OCI-LY1 (cell line): ENCODE data around the gene SGPP1.

ENCODE experiments used
- H2AFZ ChIP-seq: fragments of 200-600 bp; sonication (generic), shearing (Covaris generic); 2 replicates; pipeline ENCODE4 v1.6.0; 2014; ENCODE audit warnings: antibody characterized with exemption, mild to moderate bottlenecking, low read length
- H3F3A ChIP-seq: fragments of 200-600 bp; sonication (generic), shearing (Covaris generic); 2 replicates; pipeline ENCODE4 v1.6.0; 2014; ENCODE audit warnings: mild to moderate bottlenecking, antibody characterized with exemption, low read length, moderate library complexity; ENCODE audit not compliant: insufficient read depth
- H3K27ac ChIP-seq: fragments of 200-600 bp; sonication (generic); 2 replicates; pipeline ENCODE4 v1.5.1; 2014; ENCODE audit warnings: low read length, mixed run types, mild to moderate bottlenecking, low read depth; ENCODE audit not compliant: poor library complexity, severe bottlenecking
- H3K27me3 ChIP-seq: fragments of 200-600 bp; sonication (generic); 2 replicates; pipeline ENCODE4 v1.6.0; 2014; ENCODE audit warnings: antibody characterized with exemption, mild to moderate bottlenecking, low read length, moderate library complexity; ENCODE audit not compliant: insufficient read depth
- H3K36me3 ChIP-seq: fragments of 200-600 bp; sonication (generic); 2 replicates; pipeline ENCODE4 v1.6.1; 2014; ENCODE audit warnings: mild to moderate bottlenecking, antibody characterized with exemption, low read length, moderate library complexity, mixed read lengths; ENCODE audit not compliant: insufficient read depth
- H3K4me1 ChIP-seq: fragments of 200-600 bp; sonication (generic); 2 replicates; pipeline ENCODE4 v1.5.1; 2014; ENCODE audit warnings: mild to moderate bottlenecking, low read length, moderate library complexity; ENCODE audit not compliant: insufficient read depth, severe bottlenecking
- H3K4me2 ChIP-seq: fragments of 200-600 bp; sonication (generic), shearing (Covaris generic); 2 replicates; pipeline ENCODE4 v1.6.1; 2014; ENCODE audit warnings: low read length
- H3K4me3 ChIP-seq: fragments of 200-600 bp; sonication (generic); 2 replicates; pipeline ENCODE4 v1.5.1; 2014; ENCODE audit warnings: low read length, low read depth, mild to moderate bottlenecking, mixed read lengths; ENCODE audit not compliant: poor library complexity, severe bottlenecking
- H3K79me2 ChIP-seq: fragments of 200-600 bp; shearing (Covaris generic); 2 replicates; pipeline ENCODE4 v1.6.1; 2016; ENCODE audit warnings: mixed run types, low read length, mixed read lengths; ENCODE audit not compliant: insufficient read depth
- H3K9ac ChIP-seq: fragments of 200-600 bp; sonication (generic), shearing (Covaris generic); 2 replicates; pipeline ENCODE4 v1.6.1; 2014; ENCODE audit warnings: mild to moderate bottlenecking, low read length, mixed read lengths
- H3K9me2 ChIP-seq: fragments of 200-600 bp; sonication (generic), shearing (Covaris generic); 2 replicates; pipeline ENCODE4 v1.6.1; 2014; ENCODE audit warnings: low read depth, mild to moderate bottlenecking, low read length, mixed read lengths
- H3K9me3 ChIP-seq: fragments of 200-600 bp; shearing (Covaris generic); 2 replicates; pipeline ENCODE4 v1.6.1; 2014; ENCODE audit warnings: low read length, mixed read lengths
- H4K20me1 ChIP-seq: fragments of 200-600 bp; sonication (generic), shearing (Covaris generic); 2 replicates; pipeline ENCODE4 v1.6.0; 2016; ENCODE audit warnings: mild to moderate bottlenecking, low read length; ENCODE audit not compliant: insufficient read depth
- EZH2 ChIP-seq: fragments of 200-600 bp; sonication (generic), shearing (Covaris generic); IDR thresholded peaks from 2 replicates; pipeline ENCODE4 v1.8.0; 2017; ENCODE audit warnings: borderline replicate concordance, mixed run types, mild to moderate bottlenecking, antibody characterized with exemption, low read length, moderate library complexity, mixed read lengths
- TF ChIP-seq, protein P1 (sequence below): fragments of 200-600 bp; sonication (generic), shearing (Covaris generic); IDR thresholded peaks from 2 replicates; pipeline ENCODE4 v1.5.1; 2017; ENCODE audit warnings: mild to moderate bottlenecking, antibody characterized with exemption, low read length, moderate library complexity, mixed read lengths

SGPP1 gene, protein sequence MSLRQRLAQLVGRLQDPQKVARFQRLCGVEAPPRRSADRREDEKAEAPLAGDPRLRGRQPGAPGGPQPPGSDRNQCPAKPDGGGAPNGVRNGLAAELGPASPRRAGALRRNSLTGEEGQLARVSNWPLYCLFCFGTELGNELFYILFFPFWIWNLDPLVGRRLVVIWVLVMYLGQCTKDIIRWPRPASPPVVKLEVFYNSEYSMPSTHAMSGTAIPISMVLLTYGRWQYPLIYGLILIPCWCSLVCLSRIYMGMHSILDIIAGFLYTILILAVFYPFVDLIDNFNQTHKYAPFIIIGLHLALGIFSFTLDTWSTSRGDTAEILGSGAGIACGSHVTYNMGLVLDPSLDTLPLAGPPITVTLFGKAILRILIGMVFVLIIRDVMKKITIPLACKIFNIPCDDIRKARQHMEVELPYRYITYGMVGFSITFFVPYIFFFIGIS

DNA sequence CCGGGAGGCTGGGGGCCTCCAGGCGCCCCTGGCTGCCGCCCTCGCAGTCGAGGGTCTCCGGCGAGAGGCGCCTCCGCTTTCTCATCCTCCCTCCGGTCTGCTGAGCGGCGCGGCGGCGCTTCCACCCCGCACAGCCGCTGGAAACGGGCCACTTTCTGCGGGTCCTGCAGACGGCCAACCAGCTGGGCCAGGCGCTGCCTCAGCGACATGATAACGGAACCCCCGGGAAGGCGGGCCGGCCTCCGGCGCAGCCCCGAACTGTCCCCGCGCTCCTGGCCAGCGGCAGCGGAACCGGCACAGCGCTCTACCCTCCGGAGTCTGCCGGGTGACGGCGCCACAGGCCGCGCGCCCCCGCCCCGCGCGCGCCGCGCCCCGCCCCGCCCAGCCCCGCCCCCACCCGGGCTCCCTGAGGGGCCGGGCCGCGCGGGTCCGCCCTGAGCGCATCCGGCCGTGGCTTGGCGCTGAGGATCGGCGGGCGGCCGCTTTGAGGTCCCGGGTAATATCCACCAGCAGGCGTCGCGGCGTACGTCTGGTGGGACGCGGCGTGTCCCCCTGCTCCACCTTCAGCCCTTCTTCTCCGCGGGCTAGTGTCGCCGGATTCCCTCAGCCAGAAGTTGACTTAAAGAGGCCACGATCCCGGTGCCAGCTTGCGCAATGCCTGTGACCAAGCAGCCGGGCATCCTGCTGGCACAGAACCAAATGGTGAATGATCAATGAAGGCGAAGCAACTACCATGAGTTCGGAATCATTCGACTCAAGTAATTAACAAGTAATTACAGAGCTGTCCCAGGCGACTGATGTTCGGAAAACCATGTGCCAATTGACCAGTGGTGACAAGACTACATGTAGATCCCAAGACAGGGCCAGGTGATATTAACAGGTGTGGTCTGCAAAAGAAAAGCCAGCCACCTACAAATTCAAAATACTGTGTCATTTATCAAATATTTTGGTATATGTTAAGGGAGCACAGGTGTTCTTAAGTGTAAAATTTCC lies at the start of gene SGPP1:
SGPP1 (minus strand) TSS at position 330 of the 993 bp plus-strand sequence; CDS start at position 209, 121 bp downstream.
- peak within 1 kb of the TSS; percentile 93 for H3K4me3 ChIP-seq
- peaks cover 25% of the 10 kb centered on the region for H3K4me1 ChIP-seq
- peak within 1 kb of the TSS; percentile 88 for H3K27ac ChIP-seq
- H3K9ac ChIP-seq = peak within 1 kb of the TSS; percentile 93
- H3K36me3 ChIP-seq = peaks cover 11% of the 10 kb centered on the region
- H3K9me2 ChIP-seq = no peaks in the 10 kb centered on the region
- H4K20me1 ChIP-seq = no peaks in the 10 kb centered on the region
- H3K79me2 ChIP-seq = peaks cover 44% of the 10 kb centered on the region
- TF ChIP-seq, protein P1, sequence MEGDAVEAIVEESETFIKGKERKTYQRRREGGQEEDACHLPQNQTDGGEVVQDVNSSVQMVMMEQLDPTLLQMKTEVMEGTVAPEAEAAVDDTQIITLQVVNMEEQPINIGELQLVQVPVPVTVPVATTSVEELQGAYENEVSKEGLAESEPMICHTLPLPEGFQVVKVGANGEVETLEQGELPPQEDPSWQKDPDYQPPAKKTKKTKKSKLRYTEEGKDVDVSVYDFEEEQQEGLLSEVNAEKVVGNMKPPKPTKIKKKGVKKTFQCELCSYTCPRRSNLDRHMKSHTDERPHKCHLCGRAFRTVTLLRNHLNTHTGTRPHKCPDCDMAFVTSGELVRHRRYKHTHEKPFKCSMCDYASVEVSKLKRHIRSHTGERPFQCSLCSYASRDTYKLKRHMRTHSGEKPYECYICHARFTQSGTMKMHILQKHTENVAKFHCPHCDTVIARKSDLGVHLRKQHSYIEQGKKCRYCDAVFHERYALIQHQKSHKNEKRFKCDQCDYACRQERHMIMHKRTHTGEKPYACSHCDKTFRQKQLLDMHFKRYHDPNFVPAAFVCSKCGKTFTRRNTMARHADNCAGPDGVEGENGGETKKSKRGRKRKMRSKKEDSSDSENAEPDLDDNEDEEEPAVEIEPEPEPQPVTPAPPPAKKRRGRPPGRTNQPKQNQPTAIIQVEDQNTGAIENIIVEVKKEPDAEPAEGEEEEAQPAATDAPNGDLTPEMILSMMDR = peak; percentile 51
- TF ChIP-seq EZH2 = no peak
- no peaks in the 10 kb centered on the region for H3K9me3 ChIP-seq
- H3K27me3 ChIP-seq = no peaks in the 10 kb centered on the region
- H2AFZ ChIP-seq = peak within 1 kb of the TSS; percentile 68; the same call in 1 of the 2 replicates
- H3F3A ChIP-seq = peaks cover 4% of the 10 kb centered on the region; the same call in 1 of the 2 replicates
- H3K4me2 ChIP-seq = peak within 1 kb of the TSS; percentile 79

DNA sequence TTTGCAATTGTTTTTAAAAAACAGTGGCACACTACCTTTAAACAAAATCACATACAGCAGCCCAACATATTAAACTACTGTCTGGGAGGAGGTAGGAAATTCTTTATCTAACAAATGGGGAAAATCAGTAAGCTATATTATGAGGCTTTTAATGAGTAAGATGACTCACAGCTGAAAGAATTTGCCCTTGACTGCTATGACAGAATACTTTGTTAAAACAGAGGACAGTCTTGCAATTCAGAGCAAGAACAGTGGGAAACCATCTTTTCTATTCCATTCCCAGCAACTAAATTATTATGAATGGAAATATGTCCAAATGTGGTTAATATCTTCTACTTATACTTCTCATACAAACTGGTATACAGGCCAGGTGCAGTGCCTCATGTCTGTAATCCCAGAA lies 49.2 kb upstream of the SGPP1 start:
- H3F3A ChIP-seq = no peaks in the 10 kb centered on the region
- no peak overlapping the region for H3K4me2 ChIP-seq
- H2AFZ ChIP-seq = no peak overlapping the region
- no peaks in the 10 kb centered on the region for H3K79me2 ChIP-seq
- peaks cover 8% of the 10 kb centered on the region for H3K4me1 ChIP-seq
- H3K9ac ChIP-seq = no peak overlapping the region
- H3K27ac ChIP-seq = no peak overlapping the region
- no peaks in the 10 kb centered on the region for H4K20me1 ChIP-seq
- no peak overlapping the region for H3K4me3 ChIP-seq
- H3K9me2 ChIP-seq = no peaks in the 10 kb centered on the region
- TF ChIP-seq, protein P1 = no peak
- no peak for TF ChIP-seq EZH2
- H3K27me3 ChIP-seq = no peaks in the 10 kb centered on the region
- H3K36me3 ChIP-seq = no peaks in the 10 kb centered on the region
- H3K9me3 ChIP-seq = no peaks in the 10 kb centered on the region

DNA sequence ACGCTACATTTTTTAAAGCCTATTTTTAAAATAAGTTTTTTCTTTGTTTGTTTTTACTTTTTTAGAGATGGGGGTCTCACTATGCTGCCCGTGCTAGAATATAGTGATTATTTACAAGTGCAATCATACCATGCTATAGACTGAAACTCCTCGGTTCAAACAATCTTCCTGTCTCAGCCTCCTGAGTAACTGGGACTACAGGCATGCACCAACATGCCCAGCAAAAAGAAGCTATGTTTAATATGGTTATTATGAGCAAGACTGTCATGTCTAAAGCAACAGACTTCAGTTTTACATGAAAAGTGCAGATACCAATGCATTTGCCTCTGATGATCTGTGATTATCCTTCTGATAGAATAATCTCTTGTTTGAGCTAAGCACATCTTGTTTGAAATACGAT lies 45.6 kb upstream of the SGPP1 start:
- H3K9me3 ChIP-seq = no peaks in the 10 kb centered on the region
- H3K4me2 ChIP-seq = no peak overlapping the region
- no peak overlapping the region for H3K4me3 ChIP-seq
- no peak for TF ChIP-seq EZH2
- TF ChIP-seq, protein P1 = no peak
- H4K20me1 ChIP-seq = no peaks in the 10 kb centered on the region
- no peaks in the 10 kb centered on the region for H3K27me3 ChIP-seq
- no peaks in the 10 kb centered on the region for H3F3A ChIP-seq
- H3K27ac ChIP-seq = peak overlapping the region; percentile 47
- H3K79me2 ChIP-seq = no peaks in the 10 kb centered on the region
- no peaks in the 10 kb centered on the region for H3K9me2 ChIP-seq
- H3K36me3 ChIP-seq = no peaks in the 10 kb centered on the region
- peak overlapping the region; percentile 6; the same call in 1 of the 2 replicates for H3K9ac ChIP-seq
- H2AFZ ChIP-seq = peak overlapping the region; percentile 87; the same call in 1 of the 2 replicates
- H3K4me1 ChIP-seq = peaks cover 15% of the 10 kb centered on the region
